GM19452 (cell line): ENCODE data around the gene GAGE12E.
"Not testable (repeated sequence)": the region's sequence is repeated elsewhere in the genome, so short reads cannot be mapped to it uniquely, and the experiment has no call there.

Source experiments
- ATAC-seq: cut with Tn5 transposase; IDR thresholded peaks from one replicate; pipeline ENCODE4 v1.9.1; 2021; ENCODE audit not compliant: unreplicated experiment

GAGE12E gene

GRCh38 chrX:49550989-49551388 lies at the start of gene GAGE12E:
GAGE12E (plus strand) TSS chrX:49551289; CDS start chrX:49552444, 1,155 bp downstream.
- not testable (repeated sequence) for ATAC-seq

GRCh38 chrX:49531877-49532276 lies 19.2 kb upstream of the GAGE12E start, which contains the start of gene GAGE12C:
GAGE12C (plus strand) TSS chrX:49532177; CDS start chrX:49533332, 1,155 bp downstream.
- not testable (repeated sequence) for ATAC-seq

GRCh38 chrX:49541433-49541832 lies 9.7 kb upstream of the GAGE12E start, which contains the start of gene GAGE12D:
GAGE12D (plus strand) TSS chrX:49541733; CDS start chrX:49542888, 1,155 bp downstream.
- not testable (repeated sequence) for ATAC-seq

GRCh38 chrX:49560542-49560941 lies 9.5 kb downstream of the GAGE12E start, which contains the start of gene GAGE12F:
GAGE12F (plus strand) TSS chrX:49560842; CDS start chrX:49561997, 1,155 bp downstream.
- ATAC-seq: not testable (repeated sequence)

- ATAC-seq: not testable (repeated sequence)
Measured at GRCh38 chrX:49568728-49569127, 17.6 kb downstream of the GAGE12E start.

- ATAC-seq: not testable (repeated sequence)
Measured at GRCh38 chrX:49569152-49569551, 18.1 kb downstream of the GAGE12E start.

DNA sequence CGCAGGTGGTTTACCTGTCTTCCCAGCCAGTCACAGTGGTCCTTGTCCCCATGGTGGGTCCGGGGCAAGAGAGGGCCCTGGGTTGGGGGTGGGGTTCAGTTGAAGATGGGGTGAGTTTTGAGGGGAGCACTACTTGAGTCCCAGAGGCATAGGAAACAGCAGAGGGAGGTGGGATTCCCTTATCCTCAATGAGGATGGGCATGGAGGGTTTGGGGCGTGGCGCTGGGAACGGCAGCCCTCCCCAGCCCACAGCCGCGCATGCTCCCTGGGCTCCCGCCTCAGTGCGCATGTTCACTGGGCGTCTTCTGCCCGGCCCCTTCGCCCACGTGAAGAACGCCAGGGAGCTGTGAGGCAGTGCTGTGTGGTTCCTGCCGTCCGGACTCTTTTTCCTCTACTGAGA lies 19.0 kb downstream of the GAGE12E start, which contains the start of gene GAGE12G:
Gene GAGE12G, plus strand, starts transcription at position 301 of the 400 bp plus-strand sequence. CDS start 1,155 bp downstream, outside the sequence.
- ATAC-seq: not testable (repeated sequence)

DNA sequence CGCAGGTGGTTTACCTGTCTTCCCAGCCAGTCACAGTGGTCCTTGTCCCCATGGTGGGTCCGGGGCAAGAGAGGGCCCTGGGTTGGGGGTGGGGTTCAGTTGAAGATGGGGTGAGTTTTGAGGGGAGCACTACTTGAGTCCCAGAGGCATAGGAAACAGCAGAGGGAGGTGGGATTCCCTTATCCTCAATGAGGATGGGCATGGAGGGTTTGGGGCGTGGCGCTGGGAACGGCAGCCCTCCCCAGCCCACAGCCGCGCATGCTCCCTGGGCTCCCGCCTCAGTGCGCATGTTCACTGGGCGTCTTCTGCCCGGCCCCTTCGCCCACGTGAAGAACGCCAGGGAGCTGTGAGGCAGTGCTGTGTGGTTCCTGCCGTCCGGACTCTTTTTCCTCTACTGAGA lies 28.6 kb downstream of the GAGE12E start, which contains the start of gene GAGE12H:
Gene GAGE12H, plus strand, starts transcription at position 301 of the 400 bp plus-strand sequence. CDS start 1,155 bp downstream, outside the sequence.
- not testable (repeated sequence) for ATAC-seq

DNA sequence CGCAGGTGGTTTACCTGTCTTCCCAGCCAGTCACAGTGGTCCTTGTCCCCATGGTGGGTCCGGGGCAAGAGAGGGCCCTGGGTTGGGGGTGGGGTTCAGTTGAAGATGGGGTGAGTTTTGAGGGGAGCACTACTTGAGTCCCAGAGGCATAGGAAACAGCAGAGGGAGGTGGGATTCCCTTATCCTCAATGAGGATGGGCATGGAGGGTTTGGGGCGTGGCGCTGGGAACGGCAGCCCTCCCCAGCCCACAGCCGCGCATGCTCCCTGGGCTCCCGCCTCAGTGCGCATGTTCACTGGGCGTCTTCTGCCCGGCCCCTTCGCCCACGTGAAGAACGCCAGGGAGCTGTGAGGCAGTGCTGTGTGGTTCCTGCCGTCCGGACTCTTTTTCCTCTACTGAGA lies 38.1 kb downstream of the GAGE12E start, which contains the start of gene GAGE2A:
Gene GAGE2A, plus strand, starts transcription at position 301 of the 400 bp plus-strand sequence. CDS start 1,155 bp downstream, outside the sequence.
- ATAC-seq: not testable (repeated sequence)

- not testable (repeated sequence) for ATAC-seq
Measured at GRCh38 chrX:49589769-49590478, 38.8 kb downstream of the GAGE12E start.

- ATAC-seq: not testable (repeated sequence)
Measured at GRCh38 chrX:49590488-49590887, 39.4 kb downstream of the GAGE12E start.

DNA sequence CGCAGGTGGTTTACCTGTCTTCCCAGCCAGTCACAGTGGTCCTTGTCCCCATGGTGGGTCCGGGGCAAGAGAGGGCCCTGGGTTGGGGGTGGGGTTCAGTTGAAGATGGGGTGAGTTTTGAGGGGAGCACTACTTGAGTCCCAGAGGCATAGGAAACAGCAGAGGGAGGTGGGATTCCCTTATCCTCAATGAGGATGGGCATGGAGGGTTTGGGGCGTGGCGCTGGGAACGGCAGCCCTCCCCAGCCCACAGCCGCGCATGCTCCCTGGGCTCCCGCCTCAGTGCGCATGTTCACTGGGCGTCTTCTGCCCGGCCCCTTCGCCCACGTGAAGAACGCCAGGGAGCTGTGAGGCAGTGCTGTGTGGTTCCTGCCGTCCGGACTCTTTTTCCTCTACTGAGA lies 47.6 kb downstream of the GAGE12E start, which contains the start of gene GAGE1:
Gene GAGE1, plus strand, starts transcription at position 301 of the 400 bp plus-strand sequence. CDS start 1,155 bp downstream, outside the sequence.
- not testable (repeated sequence) for ATAC-seq
